ENCODE results near the gene SMIM24. TPM values are rescaled to one million over a fixed set of nuclear protein-coding genes. Genes with fewer than 3 reads are reported as not detected.
A peak's percentile ranks its signal among the peaks of the same experiment; 100 is the strongest.

The SMIM24 gene
- total and polyA plus RNA-seq, 10 donors: 0.63 to 3.0 (median 1.3) TPM; not detected in 3

- Histone ChIP-seq H3K27ac (peak overlapping the region; percentile 63 to 85 (median 80)), H3K4me1 (peaks cover 11 to 56% (median 35%) of the 10 kb centered on the region in 6 donors), H3K9me3 (no peaks in the 10 kb centered on the region), H3K4me3 (peak overlapping the region in 1 of 8 donors; percentile 22), H3K36me3 (peaks cover 0 to 100% (median 37%) of the 10 kb centered on the region in 6 donors), H3K27me3 (replicated peaks in 1 of 7) (no peaks in the 10 kb centered on the region)
- intact Hi-C loops (cut with DNase I; ENCODE audit: low total_unique reads): no loop called here
- no peak for DNase-seq
- TF ChIP-seq CTCF (IDR thresholded peaks at IDR 0.05 in 8 of 11, conservative IDR thresholded peaks at IDR 0.05 in 3 of 11) (no peak), POLR2A (IDR thresholded peaks at IDR 0.05) (no peak), POLR2AphosphoS5 (IDR thresholded peaks at IDR 0.05) (peak; percentile 39 to 69 (median 68))
- WGBS, 5 donors: 42 to 68% (median 54%) methylated on average over 22 to 26 of the region's 26 CpGs
Observed at GRCh38 chr19:3459089-3459881, 21.0 kb downstream of the SMIM24 start.

- Histone ChIP-seq H3K4me3 (peak overlapping the region in 1 of 8 donors; percentile 22), H3K9me3 (no peaks in the 10 kb centered on the region), H3K36me3 (peaks cover 0 to 100% (median 38%) of the 10 kb centered on the region in 6 donors), H3K27ac (peak overlapping the region; percentile 63 to 85 (median 80)), H3K4me1 (peaks cover 11 to 53% (median 35%) of the 10 kb centered on the region in 6 donors), H3K27me3 (replicated peaks in 1 of 7) (no peaks in the 10 kb centered on the region)
- intact Hi-C loops (cut with DNase I; ENCODE audit: low total_unique reads): no loop called here
- 60 to 74% (median 67%) methylated on average over 15 to 19 of the region's 19 CpGs for WGBS, 5 donors
- DNase-seq: no peak
- TF ChIP-seq POLR2A (IDR thresholded peaks at IDR 0.05): no peak
- no peak for TF ChIP-seq POLR2AphosphoS5 (IDR thresholded peaks at IDR 0.05)
Observed at GRCh38 chr19:3458229-3459088, 21.9 kb downstream of the SMIM24 start.

- no peak for TF ChIP-seq CTCF (IDR thresholded peaks at IDR 0.05 in 8 of 11, conservative IDR thresholded peaks at IDR 0.05 in 3 of 11)
- TF ChIP-seq POLR2AphosphoS5 (IDR thresholded peaks at IDR 0.05): peak in 1 of 3 donors; percentile 55
- TF ChIP-seq POLR2A (IDR thresholded peaks at IDR 0.05): no peak
- Histone ChIP-seq H3K9me3 (no peaks in the 10 kb centered on the region), H3K4me3 (no peak overlapping the region), H3K36me3 (peaks cover 0 to 100% (median 38%) of the 10 kb centered on the region in 6 donors), H3K4me1 (peaks cover 11 to 53% (median 35%) of the 10 kb centered on the region in 6 donors), H3K27ac (peak overlapping the region; percentile 63 to 85 (median 80)), H3K27me3 (replicated peaks in 1 of 7) (no peaks in the 10 kb centered on the region)
- DNase-seq: no peak
- intact Hi-C loops (cut with DNase I; ENCODE audit: low total_unique reads): no loop called here
- WGBS, 5 donors: 34 to 69% (median 63%) methylated on average over 14 to 22 of the region's 22 CpGs
Observed at GRCh38 chr19:3457528-3458228, 22.6 kb downstream of the SMIM24 start.

GRCh38 chr19:3456925-3457527, 23.3 kb downstream of the SMIM24 start:
- H3K4me3 ChIP-seq: no peak overlapping the region
- DNase-seq: no peak
- H3K36me3 ChIP-seq: peaks cover 0 to 100% (median 41%) of the 10 kb centered on the region in 6 donors
- peak overlapping the region; percentile 63 to 85 (median 80) for H3K27ac ChIP-seq
- H3K27me3 ChIP-seq (replicated peaks in 1 of 7): no peaks in the 10 kb centered on the region
- H3K9me3 ChIP-seq: no peaks in the 10 kb centered on the region
- intact Hi-C loops (cut with DNase I; ENCODE audit: low total_unique reads): no loop called here
- TF ChIP-seq POLR2AphosphoS5 (IDR thresholded peaks at IDR 0.05): no peak
- WGBS, 5 donors: 70 to 85% (median 82%) methylated on average over 15 to 18 of the region's 18 CpGs
- H3K4me1 ChIP-seq: peaks cover 11 to 53% (median 35%) of the 10 kb centered on the region in 6 donors

Measured in spleen (tissue), 11 donors.